ENCODE data around the gene DYSF.

The DYSF gene

DNA sequence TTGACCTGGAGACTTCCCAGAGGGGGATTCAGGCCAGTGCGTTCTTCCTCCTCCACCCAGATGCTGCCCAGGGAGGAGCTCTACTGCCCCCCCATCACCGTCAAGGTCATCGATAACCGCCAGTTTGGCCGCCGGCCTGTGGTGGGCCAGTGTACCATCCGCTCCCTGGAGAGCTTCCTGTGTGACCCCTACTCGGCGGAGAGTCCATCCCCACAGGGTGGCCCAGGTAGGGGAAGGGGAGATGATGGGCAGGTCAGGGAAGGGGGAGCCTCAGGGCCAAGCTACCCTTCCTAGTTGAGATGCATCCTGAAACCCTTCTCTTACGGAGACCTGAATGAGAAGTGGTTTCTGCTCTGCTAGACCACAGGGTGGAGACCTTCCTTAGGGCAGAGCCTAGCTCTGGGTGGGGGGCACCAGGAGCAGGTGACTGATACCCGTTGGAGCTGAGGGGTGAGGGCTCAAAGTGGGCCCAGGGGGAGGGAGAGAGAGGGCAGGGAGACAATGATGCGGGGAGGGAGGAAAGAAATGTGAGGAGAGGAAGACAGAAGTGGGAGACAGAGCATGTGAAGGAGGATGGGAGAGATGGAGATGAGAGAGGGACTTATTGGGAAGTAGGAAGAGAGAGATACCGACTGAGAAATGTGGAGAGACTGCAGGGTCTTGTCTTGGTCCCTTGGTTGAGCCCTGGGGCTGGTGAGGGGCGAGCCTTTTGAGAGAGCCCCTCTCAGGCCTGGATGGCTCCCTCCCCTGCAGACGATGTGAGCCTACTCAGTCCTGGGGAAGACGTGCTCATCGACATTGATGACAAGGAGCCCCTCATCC lies 159.4 kb downstream of the DYSF start:
- H3K27ac ChIP-seq = no peak overlapping the region
- TF ChIP-seq ZFX (IDR thresholded peaks at IDR 0.05) = no peak
- TF ChIP-seq, protein P1, sequence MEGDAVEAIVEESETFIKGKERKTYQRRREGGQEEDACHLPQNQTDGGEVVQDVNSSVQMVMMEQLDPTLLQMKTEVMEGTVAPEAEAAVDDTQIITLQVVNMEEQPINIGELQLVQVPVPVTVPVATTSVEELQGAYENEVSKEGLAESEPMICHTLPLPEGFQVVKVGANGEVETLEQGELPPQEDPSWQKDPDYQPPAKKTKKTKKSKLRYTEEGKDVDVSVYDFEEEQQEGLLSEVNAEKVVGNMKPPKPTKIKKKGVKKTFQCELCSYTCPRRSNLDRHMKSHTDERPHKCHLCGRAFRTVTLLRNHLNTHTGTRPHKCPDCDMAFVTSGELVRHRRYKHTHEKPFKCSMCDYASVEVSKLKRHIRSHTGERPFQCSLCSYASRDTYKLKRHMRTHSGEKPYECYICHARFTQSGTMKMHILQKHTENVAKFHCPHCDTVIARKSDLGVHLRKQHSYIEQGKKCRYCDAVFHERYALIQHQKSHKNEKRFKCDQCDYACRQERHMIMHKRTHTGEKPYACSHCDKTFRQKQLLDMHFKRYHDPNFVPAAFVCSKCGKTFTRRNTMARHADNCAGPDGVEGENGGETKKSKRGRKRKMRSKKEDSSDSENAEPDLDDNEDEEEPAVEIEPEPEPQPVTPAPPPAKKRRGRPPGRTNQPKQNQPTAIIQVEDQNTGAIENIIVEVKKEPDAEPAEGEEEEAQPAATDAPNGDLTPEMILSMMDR (conservative IDR thresholded peaks at IDR 0.05) = no peak

DNA sequence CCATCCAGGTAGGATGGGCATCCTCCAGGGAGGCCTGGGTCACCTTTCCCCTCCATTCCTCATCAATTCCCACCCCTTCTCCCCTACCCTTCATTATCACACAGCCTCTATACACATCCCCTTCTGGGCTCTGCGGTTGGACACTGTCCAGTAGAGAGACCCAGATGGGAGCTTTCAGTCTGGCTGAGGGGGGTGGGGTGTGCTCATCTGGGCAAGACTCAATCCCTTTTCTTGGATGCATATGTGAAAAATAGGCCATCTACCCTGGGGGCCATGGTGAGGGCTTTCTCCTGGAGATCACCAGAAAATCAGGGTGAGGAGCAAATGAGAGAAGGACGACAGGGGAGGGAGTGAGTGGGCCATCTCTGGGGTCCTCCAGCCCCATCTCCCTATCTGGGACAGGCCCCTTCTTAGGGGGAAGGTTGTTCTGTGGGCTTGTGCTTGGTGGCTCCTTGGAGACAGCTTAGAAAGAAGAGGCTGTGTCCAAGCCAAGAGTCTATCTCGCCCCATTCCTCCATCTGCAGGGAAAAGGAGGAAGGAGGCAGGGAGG lies 160.1 kb downstream of the DYSF start:
- no peak overlapping the region for H3K27ac ChIP-seq
- TF ChIP-seq, protein P1 (conservative IDR thresholded peaks at IDR 0.05) = no peak
- TF ChIP-seq ZFX (IDR thresholded peaks at IDR 0.05) = no peak

DNA sequence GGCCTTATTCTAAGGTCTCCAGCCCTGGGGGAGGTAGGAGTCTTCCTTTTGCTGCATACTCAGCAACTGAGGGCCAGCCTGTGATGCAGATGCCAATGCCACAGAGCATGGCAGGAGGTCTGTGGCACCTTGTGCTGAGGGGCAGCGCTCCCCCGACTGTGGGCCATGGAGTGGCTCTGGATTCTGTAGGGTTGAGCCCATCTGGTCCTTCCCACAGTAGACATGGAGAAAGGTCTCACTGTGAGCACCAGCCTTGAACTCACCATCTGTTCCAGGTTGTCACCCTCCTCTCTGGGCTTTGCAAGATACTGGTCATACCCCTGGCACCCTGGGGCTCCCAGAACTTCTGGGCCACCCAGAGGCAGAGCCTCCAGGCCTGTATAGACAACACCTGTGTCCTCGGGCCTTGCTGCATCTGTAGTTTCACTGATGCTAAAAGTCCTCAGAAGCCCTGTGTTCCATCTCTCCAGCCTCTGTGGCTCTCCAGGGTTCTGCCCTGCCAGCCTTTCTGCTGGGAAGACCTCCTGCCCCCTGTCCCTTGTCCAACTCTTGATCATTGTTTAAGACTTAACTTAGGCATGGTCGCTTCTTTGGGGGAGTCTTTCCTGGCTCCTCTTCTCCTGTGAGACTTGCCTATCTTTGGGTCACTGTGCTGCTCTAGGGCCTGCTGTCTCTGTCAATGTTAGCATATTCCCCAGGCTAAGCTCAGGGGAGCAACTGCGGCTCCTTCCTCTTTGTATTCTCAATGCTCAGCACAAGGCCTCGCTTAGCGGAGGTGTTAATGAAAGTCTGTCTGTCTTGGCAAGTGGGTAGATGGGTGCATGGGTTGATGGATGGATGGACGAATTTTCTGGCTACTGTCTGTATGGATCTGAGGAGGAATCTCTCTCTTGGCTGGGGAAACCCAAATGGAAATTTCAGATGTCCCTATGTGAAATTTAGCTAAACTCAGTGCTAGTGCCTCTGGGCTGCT lies 160.9 kb downstream of the DYSF start:
- TF ChIP-seq, protein P1 (conservative IDR thresholded peaks at IDR 0.05) = no peak
- no peak for TF ChIP-seq ZFX (IDR thresholded peaks at IDR 0.05)
- no peak overlapping the region for H3K27ac ChIP-seq

DNA sequence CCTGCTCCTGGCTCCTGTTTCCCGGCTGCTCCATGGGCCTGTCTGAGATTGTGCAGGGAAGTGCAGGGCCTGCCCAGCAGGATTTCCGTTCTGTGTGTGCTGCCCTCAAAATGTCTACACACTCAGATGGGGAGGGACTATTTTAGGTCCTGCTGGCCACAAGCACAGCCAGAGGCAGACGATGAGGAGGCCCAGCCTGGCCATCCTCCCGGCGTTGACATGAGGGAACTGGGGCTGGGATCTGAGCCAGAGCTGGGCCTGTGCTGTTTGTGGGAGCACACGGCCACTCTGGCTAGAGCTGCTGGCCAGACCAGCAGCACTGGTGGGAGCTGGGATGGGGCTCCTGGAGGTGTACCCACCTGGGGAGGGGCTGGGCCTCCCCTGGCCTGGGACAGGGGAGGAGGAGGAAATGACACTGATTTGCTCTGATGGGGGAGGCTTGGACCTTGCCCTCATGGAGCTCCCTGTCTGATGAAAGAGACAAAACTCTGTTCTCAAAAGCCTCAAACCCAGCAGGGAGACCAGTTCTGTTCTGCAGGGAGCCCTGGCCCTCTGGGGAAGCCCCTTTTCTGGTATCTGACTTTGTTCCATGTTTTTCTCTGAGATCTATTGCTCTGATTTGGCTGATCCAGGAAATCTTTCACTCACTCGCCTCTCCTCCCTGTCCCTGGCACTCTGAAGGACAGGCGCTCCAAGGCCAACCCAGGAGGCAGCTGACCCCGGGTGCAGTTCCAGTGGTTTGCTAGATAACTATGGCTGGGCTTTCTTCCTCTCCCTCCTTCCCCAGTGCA lies 161.8 kb downstream of the DYSF start:
- TF ChIP-seq ZFX (IDR thresholded peaks at IDR 0.05) = no peak
- TF ChIP-seq, protein P1 (conservative IDR thresholded peaks at IDR 0.05) = no peak
- no peak overlapping the region for H3K27ac ChIP-seq

DNA sequence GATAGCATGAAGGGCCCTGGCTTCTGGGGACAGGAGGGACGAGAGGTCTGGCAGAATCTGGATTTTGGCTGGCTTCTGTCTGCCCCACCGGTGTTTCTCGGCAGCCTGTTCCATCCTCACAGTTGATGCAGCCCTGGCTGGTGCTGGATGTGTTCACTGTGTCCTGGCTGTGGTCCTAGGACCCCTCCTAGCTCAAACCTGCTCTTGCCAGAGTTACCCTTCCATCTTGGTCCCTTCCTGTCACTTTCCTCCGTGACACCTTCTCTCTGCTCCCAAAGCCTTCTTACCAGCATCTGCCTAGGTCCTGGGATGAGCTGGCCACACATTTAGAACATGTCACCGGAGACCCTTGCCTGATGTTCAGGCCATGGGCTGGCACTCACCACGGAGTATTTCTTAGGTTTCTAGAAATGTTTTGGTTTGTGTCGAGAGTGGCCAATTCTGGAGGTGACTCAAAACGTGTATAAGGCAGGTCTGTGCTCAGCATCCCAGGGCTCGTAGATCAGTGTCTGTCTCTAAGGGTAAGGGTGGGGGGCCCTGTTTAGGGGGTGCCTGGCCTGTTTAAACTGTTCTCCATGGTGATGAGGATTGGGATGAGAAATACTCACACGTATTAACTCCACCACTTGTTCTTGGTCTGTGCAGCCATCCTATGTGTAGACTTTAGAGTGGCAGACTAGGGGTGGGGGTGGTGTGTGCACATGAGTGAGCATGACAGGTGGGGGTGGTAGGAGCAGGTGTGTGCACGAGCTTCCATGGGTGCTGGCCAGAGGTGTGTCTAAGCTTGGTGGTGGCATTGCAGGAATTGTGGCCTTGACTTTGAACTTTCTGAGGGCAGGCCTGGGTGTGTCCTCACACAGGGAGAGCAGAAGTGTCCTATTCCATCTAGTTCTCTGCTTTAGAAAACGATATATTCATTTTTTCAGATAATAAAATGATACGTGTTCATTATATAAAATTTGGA lies 162.7 kb downstream of the DYSF start:
- no peak overlapping the region for H3K27ac ChIP-seq
- TF ChIP-seq, protein P1 (conservative IDR thresholded peaks at IDR 0.05) = no peak
- no peak for TF ChIP-seq ZFX (IDR thresholded peaks at IDR 0.05)

DNA sequence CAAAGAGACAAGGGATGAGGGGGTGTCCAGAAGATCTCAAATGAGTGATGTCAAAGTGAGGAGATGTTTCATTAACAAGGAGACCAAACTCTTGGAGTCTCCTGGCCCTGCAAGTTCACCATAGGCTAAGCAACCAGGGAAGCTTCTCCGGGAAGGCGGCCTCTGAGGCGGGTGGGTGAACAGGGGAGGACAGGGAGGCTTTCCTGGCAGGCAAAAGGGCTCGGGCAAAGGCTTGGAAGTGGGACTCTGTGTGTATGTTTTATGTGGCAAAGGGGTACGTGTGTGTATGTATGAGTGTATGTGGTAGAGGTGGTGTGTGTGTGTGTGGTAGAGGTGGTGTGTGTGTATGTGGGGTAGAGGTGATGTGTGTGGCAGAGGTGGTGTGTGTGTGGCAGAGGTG lies 163.9 kb downstream of the DYSF start:
- no peak overlapping the region for H3K27ac ChIP-seq
- TF ChIP-seq, protein P1 (conservative IDR thresholded peaks at IDR 0.05) = no peak
- no peak for TF ChIP-seq ZFX (IDR thresholded peaks at IDR 0.05)

Measured in C4-2B (cell line).